GM08714 (cell line): Measurements from ENCODE around the gene GLB1L2.

Source experiments
- H3K4me3 ChIP-seq: fragments of 200-500 bp; sonication (Bioruptor generic); 2 replicates; pipeline ENCODE4 v1.5.1; 2014; ENCODE audit warnings: mild to moderate bottlenecking, low read length, inconsistent platforms
- ZNF274 ChIP-seq: IDR thresholded peaks from 2 replicates; pipeline ENCODE4 v1.6.1; 2012; ENCODE audit warnings: mild to moderate bottlenecking, low read depth, low read length

The GLB1L2 gene

DNA sequence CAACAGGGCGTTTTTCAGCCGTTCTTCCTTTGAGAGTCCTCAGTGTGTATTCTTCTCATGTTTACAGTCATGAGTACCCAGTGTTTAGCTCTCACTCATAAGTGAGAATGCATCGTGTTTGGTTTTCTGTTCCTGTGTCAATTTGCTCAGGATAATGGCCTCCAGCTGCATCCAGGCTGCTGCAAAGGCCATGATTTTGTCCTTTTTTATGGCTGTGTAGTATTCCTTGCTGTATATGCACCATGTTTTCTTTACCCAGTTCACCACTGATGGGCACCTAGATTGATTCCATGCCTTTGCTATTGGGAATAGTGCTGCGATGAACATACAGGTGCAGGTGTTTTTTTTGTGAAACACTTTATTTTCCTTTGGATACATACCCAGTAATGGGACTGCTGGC is 56.8 kb downstream of the GLB1L2 start:
- H3K4me3 ChIP-seq = no peak overlapping the region
- no peak for TF ChIP-seq ZNF274

DNA sequence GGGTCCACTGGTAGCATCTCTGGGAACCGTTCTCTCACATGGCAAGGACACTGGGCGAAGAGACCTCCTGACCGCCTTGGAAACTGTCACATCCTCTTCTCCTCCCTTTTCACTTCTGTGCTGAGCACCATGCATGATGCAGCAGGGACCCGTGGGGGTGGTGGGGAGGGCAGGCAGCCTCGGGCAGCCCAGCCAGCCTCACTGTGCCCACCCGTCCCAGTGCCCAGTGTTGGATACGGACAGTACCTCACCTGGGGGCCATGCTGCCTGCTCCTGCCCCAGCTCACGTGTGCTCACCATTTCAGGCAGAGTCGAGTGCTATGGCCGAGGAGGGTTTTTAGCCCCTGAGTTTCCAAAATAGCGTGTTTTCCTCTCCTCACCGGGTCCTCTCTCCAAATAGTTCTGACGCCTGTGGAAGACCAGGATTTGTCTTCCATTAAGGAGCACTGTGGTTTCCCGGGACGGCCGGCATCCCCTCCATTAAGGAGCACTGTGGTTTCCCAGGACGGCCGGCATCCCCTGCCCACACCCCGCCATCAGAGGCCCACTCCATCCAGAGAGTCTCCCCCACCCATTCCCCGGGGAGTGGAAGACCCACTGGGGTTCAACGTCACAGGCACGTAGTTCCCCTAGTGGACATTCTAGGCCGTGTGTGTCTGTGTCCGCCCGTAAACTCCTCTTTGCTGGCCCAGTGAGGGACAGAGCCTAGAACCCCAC is 57.8 kb downstream of the GLB1L2 start:
- H3K4me3 ChIP-seq = no peak overlapping the region
- no peak for TF ChIP-seq ZNF274

DNA sequence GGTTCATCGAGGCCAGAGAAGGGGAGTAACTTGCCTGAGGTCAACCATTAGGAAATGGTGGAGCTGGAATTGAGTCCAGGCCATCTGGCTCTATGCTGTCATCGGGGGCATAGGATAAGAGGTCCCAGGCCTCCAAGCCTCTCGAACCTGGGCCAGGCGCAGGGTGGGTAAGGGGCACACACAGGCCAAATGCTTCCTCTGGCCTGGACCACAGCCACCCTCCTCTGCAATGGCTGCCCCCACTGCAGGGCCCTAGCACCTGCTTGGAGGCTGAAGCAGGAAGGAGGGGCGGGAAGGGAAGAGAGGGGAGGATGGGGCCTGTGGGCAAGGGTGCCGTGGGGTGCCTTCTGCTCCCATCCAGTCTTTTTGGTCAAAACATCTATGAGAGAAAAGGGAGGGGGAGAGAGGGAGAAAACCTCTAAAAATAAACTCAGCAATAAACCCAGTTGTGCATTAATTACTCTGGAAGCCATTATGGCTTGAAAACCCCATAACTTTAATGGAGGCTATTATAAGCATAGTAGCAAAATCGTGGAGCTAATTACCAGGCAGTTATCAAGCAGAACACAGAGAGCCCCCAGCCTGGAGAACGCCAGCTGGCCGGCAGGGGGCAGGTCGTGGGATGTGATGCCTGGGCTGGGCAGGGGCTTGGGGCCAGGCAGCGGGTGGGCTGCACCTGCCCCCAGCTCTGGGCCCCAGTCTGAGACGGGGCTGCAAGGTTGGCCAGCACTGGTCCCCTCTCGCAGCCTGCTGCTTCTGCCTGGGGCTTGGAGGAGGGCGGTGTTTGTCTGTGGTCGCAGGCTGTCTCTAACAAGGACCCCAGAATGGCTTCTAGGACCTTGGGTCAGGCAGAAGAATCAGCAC is 59.1 kb downstream of the GLB1L2 start:
- no peak for TF ChIP-seq ZNF274
- no peak overlapping the region for H3K4me3 ChIP-seq

DNA sequence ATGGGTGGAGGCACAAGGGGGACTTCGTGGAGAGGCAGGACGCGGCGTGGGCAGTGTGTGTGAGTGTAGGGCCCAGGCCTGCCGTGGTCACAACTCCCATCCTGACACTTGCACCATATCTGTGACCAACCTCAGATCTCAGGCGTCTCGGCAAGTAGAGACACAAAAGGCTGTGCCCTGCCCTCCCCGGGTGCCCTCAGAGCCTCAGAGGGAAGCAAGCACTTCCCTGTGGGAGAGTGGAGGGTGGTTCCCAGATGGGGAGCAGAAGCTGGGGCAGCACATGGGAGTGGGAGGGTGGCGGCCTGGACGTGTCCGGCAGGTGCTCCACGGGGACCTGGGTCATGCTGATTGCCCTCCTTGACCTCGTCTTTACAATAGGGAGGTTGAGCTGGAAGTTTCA is 59.9 kb downstream of the GLB1L2 start:
- H3K4me3 ChIP-seq = no peak overlapping the region
- no peak for TF ChIP-seq ZNF274

DNA sequence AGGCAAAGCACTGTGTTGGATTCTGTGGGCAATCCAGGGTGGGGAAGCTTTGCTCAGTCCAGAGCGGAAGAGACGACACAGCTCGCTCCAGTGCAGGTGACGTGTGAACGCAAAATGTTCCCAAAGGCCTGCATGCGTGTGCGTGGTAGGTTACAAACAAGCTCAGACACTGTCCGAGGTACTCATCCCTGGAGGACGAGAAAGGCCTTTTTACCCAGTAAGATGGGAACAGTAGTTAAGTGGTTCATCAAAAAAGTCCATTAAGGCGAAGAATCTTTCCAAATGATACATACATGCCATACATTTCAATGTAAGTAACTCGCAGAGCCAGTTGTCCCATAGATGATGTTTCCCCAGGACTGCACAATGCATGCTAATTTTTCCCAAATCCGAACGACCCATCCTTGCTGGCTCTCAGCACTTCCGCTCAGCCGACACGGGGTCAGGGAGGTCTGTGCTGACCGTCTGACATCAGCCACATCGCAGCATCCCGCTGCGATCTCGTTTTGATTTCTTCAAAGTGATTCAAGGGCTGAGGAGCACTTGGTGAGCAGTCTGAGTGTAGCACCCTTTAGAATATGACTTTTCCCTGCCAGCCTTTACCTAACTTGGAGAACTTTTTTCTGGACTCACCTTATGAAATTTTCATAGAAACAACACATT is 61.3 kb downstream of the GLB1L2 start:
- TF ChIP-seq ZNF274 = no peak

DNA sequence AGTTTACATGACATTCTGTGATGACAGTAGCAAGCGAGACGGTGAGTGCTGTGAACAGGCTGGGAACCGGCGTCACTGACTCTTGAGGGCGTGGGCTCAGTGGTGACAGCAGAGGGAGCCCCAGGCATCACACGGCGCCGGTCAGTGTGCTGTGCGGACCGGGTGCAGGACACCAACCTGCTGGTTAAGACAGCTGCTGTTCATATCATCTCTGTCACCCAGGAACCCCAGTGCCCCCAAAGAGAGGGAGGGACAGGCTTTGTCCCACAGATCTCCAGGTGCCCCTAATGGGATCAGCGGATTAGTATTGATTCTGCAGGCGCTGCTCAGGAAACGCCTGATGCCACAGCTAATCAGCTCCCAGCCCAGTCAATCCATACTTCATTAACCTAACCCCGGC is 61.9 kb downstream of the GLB1L2 start:
- H3K4me3 ChIP-seq = no peak overlapping the region
- TF ChIP-seq ZNF274 = no peak

More for the DNA sequence above, 61.3 kb downstream of the GLB1L2 start:
- H3K4me3 ChIP-seq = no peak overlapping the region

DNA sequence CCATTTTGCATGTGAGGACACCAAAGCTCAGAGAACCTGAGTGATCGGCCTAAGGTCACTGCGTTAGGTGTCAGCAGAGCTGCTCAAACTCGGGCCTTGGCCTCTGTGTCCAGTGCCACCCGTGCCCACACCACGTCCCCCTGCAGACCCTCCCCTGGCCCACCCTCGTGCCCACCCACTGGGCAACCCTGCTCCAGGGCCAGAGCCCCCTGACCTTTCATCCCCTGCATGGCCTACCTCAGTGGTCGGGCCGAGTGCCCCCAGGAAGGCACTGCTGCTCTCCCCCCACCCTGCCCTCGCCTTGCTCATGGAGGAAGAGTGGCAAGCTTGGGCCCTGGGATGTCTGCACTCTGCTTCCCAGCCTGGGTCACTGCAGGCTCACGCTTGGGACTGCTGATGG is 62.5 kb downstream of the GLB1L2 start:
- H3K4me3 ChIP-seq = no peak overlapping the region
- TF ChIP-seq ZNF274 = no peak

DNA sequence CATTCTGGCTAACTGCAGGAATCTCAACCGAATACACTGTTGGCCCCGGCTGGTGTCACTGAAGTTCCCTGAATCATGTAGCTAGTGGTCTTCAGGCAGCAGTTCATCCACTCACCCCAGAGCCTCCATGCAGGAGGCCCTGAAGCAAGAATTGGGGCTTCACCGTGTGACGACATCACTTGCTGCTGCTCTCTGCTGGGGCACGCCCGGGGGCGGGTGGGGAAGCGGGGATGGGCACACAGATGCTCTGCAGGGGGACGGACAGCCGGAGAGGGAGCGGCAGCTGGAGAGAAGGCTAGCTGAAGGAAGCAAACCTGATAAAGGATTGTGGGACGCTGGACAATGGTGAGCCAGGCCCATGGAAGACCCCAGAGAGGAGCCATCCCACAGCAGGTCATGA is 63.2 kb downstream of the GLB1L2 start:
- TF ChIP-seq ZNF274 = no peak

DNA sequence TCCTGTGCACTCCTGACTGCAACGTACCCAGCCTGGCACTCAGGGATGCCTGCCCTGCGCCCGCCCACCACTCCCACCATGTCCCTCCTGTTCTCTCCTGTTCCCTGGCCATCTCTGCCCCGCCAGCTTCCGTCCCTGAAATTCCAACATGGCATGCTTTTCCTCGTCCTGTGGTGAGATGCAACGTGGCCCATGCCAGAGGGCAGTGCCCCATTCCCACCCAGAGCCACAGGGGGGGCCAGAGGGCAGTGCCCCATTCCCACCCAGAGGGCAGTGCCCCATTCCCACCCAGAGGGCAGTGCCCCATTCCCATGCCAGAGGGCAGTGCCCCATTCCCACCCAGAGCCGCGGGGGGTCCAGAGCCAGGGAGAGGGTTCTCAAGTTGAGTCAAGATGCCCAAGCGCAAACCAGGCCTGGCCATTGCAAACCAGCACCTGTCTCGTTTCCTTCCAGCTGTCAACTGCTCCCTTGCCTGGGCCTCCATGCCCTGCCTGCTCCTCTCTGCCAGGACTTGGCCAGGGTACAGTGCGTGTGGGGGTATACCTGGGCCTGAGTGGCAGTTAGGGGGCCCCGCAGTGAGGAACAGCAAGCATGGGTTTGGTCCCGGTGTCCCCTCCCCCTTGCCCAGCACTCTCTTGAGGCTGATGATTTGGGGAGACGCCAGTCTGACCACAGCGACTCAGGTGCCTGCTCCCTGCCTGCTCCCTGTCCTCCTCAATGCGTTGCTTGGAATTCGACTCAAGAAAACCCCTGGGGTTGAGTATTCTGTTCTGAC is 65.7 kb downstream of the GLB1L2 start:
- TF ChIP-seq ZNF274 = no peak
- H3K4me3 ChIP-seq = no peak overlapping the region

More for the DNA sequence above, 63.2 kb downstream of the GLB1L2 start:
- no peak overlapping the region for H3K4me3 ChIP-seq

DNA sequence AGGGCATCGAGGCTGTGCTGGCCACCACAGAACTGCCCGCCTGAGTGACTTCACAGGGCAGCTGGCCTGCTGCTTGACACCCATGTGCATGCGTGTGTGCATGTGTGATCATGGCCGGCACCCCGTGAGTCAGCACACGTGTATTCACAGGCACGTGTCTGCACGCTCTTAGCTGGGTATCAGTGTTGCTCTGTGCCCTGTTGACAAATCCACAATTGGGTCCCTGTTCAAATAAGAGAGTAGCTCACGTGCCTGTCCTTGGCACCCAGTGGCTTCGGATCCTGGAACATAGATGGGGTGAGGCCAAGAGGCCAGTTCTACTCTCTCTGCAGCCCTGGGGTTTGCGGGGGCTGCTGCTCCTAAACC is 66.3 kb downstream of the GLB1L2 start:
- no peak overlapping the region for H3K4me3 ChIP-seq
- no peak for TF ChIP-seq ZNF274

DNA sequence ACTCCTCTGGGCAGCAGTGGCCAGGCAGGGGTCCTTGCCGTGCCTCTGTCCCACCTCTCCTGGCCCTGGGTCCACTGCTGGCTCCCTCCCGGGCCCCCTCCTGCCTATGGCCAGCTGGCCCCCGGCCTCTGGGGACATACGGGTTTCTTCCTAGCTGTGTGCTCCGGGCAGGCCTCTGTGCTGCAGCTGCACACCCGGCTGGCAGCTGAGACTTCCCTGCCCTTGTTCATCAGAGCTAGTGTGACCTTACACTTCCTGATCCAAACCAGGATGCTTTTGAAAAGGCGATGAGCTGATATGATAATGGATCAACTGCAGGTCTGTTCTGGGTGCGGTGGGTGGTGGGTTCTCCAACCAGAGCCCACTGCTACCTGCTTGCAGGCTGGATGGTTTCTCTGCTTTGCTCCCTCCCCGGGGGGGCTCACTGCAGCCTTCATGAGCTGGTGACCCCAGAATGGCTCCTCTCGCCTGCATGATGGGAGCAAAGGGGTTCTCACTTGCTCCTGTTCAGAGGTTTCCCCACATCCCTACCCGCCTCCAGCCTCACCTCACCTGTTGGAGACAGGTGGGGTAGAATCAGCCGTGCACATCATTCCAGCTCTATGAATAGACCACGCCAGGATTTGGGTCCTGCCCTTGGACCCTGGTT is 67.0 kb downstream of the GLB1L2 start:
- no peak for TF ChIP-seq ZNF274
- H3K4me3 ChIP-seq = no peak overlapping the region

DNA sequence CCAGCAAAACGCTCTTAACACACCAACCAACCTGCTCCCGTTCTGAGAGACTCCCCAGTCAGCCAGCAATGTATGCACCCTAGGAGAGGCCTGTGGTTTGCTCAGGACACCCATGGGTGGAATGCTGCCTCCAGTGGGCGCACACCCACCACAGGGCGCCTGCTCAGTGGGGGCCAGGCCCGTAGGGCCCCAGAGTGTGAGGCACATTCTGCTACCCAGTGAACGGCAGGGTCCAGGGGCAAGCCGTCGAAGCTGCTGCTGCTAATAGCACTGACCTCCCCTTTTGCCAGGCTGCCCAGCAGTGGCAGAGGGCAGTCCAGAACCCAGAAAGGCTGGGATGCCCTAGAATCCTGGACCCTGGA is 67.5 kb downstream of the GLB1L2 start:
- TF ChIP-seq ZNF274 = no peak

DNA sequence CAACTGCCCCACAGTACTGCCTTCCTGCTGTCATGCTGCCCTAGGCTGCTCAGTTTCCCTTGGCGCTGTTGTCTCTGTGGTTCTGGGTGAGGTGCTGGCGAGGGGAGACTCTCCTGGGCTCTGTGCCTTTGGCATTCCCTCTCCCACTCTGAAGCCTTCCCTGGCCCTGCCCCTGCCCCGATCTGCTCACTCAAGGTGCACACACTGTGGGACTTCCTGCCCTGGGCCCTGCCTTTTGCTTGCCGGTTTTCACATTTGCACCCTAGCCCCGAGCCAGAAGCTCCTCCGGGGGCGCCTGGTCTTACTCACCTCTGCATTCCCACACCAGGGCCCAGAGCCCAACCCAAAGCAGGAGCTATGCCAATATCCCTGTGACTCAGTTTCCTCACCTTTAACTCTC is 68.2 kb downstream of the GLB1L2 start:
- no peak overlapping the region for H3K4me3 ChIP-seq
- no peak for TF ChIP-seq ZNF274

More for the DNA sequence above, 67.5 kb downstream of the GLB1L2 start:
- no peak overlapping the region for H3K4me3 ChIP-seq
